ENCODE results near the gene CIB4.

DNA sequence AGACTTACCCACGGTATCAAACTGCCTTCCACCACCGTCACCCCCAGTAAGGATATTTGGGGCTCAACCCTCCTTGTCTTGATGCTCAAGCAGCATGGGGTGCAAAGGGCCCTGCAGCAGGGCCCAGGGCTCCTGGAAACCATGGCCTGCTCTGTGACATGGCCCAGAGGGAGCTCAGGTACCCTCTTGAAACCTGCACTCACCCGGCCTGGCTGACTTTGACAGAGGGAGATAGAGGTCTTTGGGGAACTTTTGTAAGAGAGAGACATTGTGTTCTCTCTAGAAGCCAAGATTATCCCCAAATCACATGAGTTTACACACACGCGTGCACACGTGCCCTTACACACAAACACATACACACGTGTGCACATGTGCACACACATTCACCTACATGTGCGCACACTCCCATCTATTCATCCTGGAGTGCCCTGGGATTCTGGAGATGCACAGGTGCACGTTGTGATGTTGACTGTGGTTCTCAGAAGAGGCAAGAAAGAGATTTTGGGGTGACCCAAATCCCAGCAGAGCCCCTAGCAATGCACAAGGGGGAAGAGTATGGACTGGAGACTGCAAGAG lies 31.7 kb upstream of the CIB4 start:
- TF ChIP-seq, protein P1, sequence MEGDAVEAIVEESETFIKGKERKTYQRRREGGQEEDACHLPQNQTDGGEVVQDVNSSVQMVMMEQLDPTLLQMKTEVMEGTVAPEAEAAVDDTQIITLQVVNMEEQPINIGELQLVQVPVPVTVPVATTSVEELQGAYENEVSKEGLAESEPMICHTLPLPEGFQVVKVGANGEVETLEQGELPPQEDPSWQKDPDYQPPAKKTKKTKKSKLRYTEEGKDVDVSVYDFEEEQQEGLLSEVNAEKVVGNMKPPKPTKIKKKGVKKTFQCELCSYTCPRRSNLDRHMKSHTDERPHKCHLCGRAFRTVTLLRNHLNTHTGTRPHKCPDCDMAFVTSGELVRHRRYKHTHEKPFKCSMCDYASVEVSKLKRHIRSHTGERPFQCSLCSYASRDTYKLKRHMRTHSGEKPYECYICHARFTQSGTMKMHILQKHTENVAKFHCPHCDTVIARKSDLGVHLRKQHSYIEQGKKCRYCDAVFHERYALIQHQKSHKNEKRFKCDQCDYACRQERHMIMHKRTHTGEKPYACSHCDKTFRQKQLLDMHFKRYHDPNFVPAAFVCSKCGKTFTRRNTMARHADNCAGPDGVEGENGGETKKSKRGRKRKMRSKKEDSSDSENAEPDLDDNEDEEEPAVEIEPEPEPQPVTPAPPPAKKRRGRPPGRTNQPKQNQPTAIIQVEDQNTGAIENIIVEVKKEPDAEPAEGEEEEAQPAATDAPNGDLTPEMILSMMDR (conservative IDR thresholded peaks at IDR 0.05 in 1 of 2, IDR thresholded peaks at IDR 0.05 in 1 of 2; ENCODE audit: extremely low read depth in 1 of 2, insufficient read depth in 1 of 2, low read depth in 1 of 2, low read length in 2 of 2): no peak
- TF ChIP-seq EZH2 (IDR thresholded peaks at IDR 0.05; ENCODE audit: borderline replicate concordance, low read length): no peak

Measured in mammary epithelial cell (primary cell).